Gastrocnemius medialis (tissue), 4 donors: ENCODE measurements around the gene CELA1.

Experiments used
- CTCF ChIP-seq, 5 experiments: fragments of 450-650 bp in 3 of 5; fragments of 200-600 bp in 2 of 5; sonication (generic) in 2 of 5; IDR thresholded peaks in 4 of 5; conservative IDR thresholded peaks in 1 of 5; 1 replicate in 4 of 5; 2 replicates in 1 of 5; pipeline ENCODE4 v1.5.1; 2016 to 2019; ENCODE audit warnings: antibody characterized with exemption in 5 of 5, mild to moderate bottlenecking in 3 of 5, moderate library complexity in 3 of 5
- POLR2A ChIP-seq, 2 donors: fragments of 450-650 bp; IDR thresholded peaks; one replicate each; pipeline ENCODE4 v1.6.1; 2017; ENCODE audit warnings: antibody characterized with exemption in 2 of 2, mild to moderate bottlenecking in 2 of 2, moderate library complexity in 2 of 2

- no peak for TF ChIP-seq POLR2A (IDR thresholded peaks at IDR 0.05)
- TF ChIP-seq CTCF (IDR thresholded peaks at IDR 0.05 in 4 of 5, conservative IDR thresholded peaks at IDR 0.05 in 1 of 5): no peak
These were observed 39.9 kb upstream of the CELA1 start for GRCh38 chr12:51386351-51386750.
